HepG2 (cell line): Measurements from ENCODE around the gene TGM1. TPM values are rescaled to one million over a fixed set of nuclear protein-coding genes. Genes with fewer than 3 reads are reported as not detected.
A peak's percentile ranks its signal among the peaks of the same experiment; 100 is the strongest.

ENCODE experiments used
- BRD4 ChIP-seq: sonication (generic); formaldehyde crosslinking; IDR thresholded peaks from 2 replicates; pipeline ENCODE4 v1.4.0; 2020; ENCODE audit warnings: missing genetic modification reagents
- HMGXB4 ChIP-seq, 2 experiments: sonication (generic) in 1 of 2; formaldehyde crosslinking in 1 of 2; IDR thresholded peaks; 2 replicates each; pipeline versions ENCODE4 v1.4.0 to v1.6.1; 2018 to 2020; ENCODE audit warnings: missing genetic modification reagents in 2 of 2, borderline replicate concordance in 1 of 2, low read depth in 1 of 2, mild to moderate bottlenecking in 1 of 2, missing biosample characterization in 1 of 2
- PRDM10 ChIP-seq: sonication (generic); formaldehyde crosslinking; IDR thresholded peaks from 2 replicates; pipeline ENCODE4 v1.4.0; 2020; ENCODE audit warnings: low read depth, missing genetic modification reagents
- PTBP1 ChIP-seq: fragments of 200-400 bp; formaldehyde crosslinking; IDR thresholded peaks from 2 replicates; pipeline ENCODE4 v1.6.1; 2018; ENCODE audit warnings: low read length, low read depth; ENCODE audit not compliant: poor library complexity, severe bottlenecking
- SATB2 ChIP-seq: sonication (generic); formaldehyde crosslinking; IDR thresholded peaks from 2 replicates; pipeline ENCODE4 v1.5.0; 2020; ENCODE audit warnings: missing genetic modification reagents
- SRSF1 ChIP-seq: fragments of 200-400 bp; formaldehyde crosslinking; optimal IDR thresholded peaks from 2 replicates; pipeline ENCODE3; 2017; ENCODE audit warnings: mild to moderate bottlenecking, low read depth, low read length, moderate library complexity
- ZNF10 ChIP-seq: sonication (generic); formaldehyde crosslinking; IDR thresholded peaks from 2 replicates; pipeline ENCODE4 v1.4.0; 2020; ENCODE audit warnings: mild to moderate bottlenecking, low read depth, missing genetic modification reagents, borderline replicate concordance
- ZNF101 ChIP-seq: sonication (generic); formaldehyde crosslinking; IDR thresholded peaks from 2 replicates; pipeline ENCODE4 v1.4.0; 2020; ENCODE audit warnings: mild to moderate bottlenecking, low read depth, missing genetic modification reagents, borderline replicate concordance
- ZNF3 ChIP-seq: IDR thresholded peaks from 2 replicates; pipeline ENCODE4 v1.7.0; 2017; ENCODE audit warnings: inconsistent platforms
- ZNF343 ChIP-seq: sonication (generic); formaldehyde crosslinking; IDR thresholded peaks from 2 replicates; pipeline ENCODE4 v1.4.0; 2020; ENCODE audit warnings: mild to moderate bottlenecking, missing genetic modification reagents
- ZNF766 ChIP-seq: sonication (generic); formaldehyde crosslinking; IDR thresholded peaks from 2 replicates; pipeline ENCODE4 v1.5.0; 2020; ENCODE audit warnings: missing genetic modification reagents, borderline replicate concordance
- ZNF768 ChIP-seq: sonication (generic); formaldehyde crosslinking; IDR thresholded peaks from 2 replicates; pipeline ENCODE4 v1.4.0; 2020; ENCODE audit warnings: missing genetic modification reagents
- ZSCAN30 ChIP-seq: sonication (generic); formaldehyde crosslinking; IDR thresholded peaks from 2 replicates; pipeline ENCODE4 v1.5.0; 2020; ENCODE audit warnings: mild to moderate bottlenecking, missing genetic modification reagents
- polyA plus RNA-seq, 8 experiments: library from polyadenylated mRNA; depleted of rRNA in 3 of 8; stranded (reverse) in 7 of 8; unstranded in 1 of 8; fragments of >200 nt; fragmentation: Illumina TruSeq in 4 of 8; extraction: Trizol in 4 of 8; gene quantifications; 2 replicates each; pipeline versions ENCODE4 v1.2.1 to v1.2.3, GENCODE V29; 2011 to 2016; ENCODE audit warnings: low read depth in 4 of 8, missing spikeins in 1 of 8, mixed read lengths in 1 of 8; ENCODE audit not compliant: insufficient read depth in 1 of 8
- total RNA-seq, 5 experiments: library from RNA; depleted of rRNA; stranded (reverse); fragments of >200 nt; fragmentation: Illumina TruSeq; extraction: Trizol; gene quantifications; 2 replicates each; pipeline ENCODE4 v1.2.3, GENCODE V29; 2016; ENCODE audit warnings: low read depth in 1 of 5
- TF ChIP-seq, protein P1 (sequence below): sonication (generic); formaldehyde crosslinking; IDR thresholded peaks from 2 replicates; pipeline ENCODE4; 2020; ENCODE audit warnings: missing genetic modification reagents, mild to moderate bottlenecking, borderline replicate concordance
- TF ChIP-seq, protein P2 (sequence below): sonication (generic); formaldehyde crosslinking; IDR thresholded peaks from 2 replicates; pipeline ENCODE4 v1.4.0; 2020; ENCODE audit warnings: missing genetic modification reagents
- TF ChIP-seq, protein P3 (sequence below): sonication (generic); formaldehyde crosslinking; IDR thresholded peaks from 2 replicates; pipeline ENCODE4 v1.9.0; 2022; ENCODE audit warnings: low read depth, missing genetic modification reagents

Gene TGM1
- total and polyA plus RNA-seq, 2 of the 13 experiments (the other 11 are each of a cell fraction or from before 2014, with no cell fraction given): 3.2 to 10.6 TPM

- TF ChIP-seq ZNF101 (CRISPR knock-in tag): peak; percentile 90; the same call in 1 of the 2 replicates
- peak; percentile 100 for TF ChIP-seq BRD4 (CRISPR knock-in tag)
- TF ChIP-seq ZNF3 (CRISPR knock-in tag): no peak; the same call in 1 of the 2 replicates
- TF ChIP-seq, protein P1, sequence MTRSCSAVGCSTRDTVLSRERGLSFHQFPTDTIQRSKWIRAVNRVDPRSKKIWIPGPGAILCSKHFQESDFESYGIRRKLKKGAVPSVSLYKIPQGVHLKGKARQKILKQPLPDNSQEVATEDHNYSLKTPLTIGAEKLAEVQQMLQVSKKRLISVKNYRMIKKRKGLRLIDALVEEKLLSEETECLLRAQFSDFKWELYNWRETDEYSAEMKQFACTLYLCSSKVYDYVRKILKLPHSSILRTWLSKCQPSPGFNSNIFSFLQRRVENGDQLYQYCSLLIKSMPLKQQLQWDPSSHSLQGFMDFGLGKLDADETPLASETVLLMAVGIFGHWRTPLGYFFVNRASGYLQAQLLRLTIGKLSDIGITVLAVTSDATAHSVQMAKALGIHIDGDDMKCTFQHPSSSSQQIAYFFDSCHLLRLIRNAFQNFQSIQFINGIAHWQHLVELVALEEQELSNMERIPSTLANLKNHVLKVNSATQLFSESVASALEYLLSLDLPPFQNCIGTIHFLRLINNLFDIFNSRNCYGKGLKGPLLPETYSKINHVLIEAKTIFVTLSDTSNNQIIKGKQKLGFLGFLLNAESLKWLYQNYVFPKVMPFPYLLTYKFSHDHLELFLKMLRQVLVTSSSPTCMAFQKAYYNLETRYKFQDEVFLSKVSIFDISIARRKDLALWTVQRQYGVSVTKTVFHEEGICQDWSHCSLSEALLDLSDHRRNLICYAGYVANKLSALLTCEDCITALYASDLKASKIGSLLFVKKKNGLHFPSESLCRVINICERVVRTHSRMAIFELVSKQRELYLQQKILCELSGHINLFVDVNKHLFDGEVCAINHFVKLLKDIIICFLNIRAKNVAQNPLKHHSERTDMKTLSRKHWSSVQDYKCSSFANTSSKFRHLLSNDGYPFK: peak; percentile 94
- peak; percentile 92 for TF ChIP-seq ZNF768
- peak; percentile 98 for TF ChIP-seq SRSF1
- TF ChIP-seq ZNF766 (CRISPR knock-in tag): peak; percentile 99
- TF ChIP-seq PTBP1: no peak
- TF ChIP-seq ZNF343: peak; percentile 99
- peak; percentile 100 for TF ChIP-seq HMGXB4 (CRISPR knock-in tag; IDR thresholded peaks at IDR 0.05; ENCODE audit: borderline replicate concordance in 1 of 2, low read depth in 1 of 2)
- TF ChIP-seq, protein P2, sequence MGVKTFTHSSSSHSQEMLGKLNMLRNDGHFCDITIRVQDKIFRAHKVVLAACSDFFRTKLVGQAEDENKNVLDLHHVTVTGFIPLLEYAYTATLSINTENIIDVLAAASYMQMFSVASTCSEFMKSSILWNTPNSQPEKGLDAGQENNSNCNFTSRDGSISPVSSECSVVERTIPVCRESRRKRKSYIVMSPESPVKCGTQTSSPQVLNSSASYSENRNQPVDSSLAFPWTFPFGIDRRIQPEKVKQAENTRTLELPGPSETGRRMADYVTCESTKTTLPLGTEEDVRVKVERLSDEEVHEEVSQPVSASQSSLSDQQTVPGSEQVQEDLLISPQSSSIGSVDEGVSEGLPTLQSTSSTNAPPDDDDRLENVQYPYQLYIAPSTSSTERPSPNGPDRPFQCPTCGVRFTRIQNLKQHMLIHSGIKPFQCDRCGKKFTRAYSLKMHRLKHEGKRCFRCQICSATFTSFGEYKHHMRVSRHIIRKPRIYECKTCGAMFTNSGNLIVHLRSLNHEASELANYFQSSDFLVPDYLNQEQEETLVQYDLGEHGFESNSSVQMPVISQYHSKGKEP: peak; percentile 87
- peak; percentile 99 for TF ChIP-seq SATB2 (CRISPR knock-in tag)
- peak; percentile 74; the same call in 1 of the 2 replicates for TF ChIP-seq ZSCAN30 (CRISPR knock-in tag)
- TF ChIP-seq, protein P3, sequence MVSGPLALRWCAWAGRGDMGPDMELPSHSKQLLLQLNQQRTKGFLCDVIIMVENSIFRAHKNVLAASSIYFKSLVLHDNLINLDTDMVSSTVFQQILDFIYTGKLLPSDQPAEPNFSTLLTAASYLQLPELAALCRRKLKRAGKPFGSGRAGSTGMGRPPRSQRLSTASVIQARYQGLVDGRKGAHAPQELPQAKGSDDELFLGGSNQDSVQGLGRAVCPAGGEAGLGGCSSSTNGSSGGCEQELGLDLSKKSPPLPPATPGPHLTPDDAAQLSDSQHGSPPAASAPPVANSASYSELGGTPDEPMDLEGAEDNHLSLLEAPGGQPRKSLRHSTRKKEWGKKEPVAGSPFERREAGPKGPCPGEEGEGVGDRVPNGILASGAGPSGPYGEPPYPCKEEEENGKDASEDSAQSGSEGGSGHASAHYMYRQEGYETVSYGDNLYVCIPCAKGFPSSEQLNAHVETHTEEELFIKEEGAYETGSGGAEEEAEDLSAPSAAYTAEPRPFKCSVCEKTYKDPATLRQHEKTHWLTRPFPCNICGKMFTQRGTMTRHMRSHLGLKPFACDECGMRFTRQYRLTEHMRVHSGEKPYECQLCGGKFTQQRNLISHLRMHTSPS (CRISPR knock-in tag): peak; percentile 48; the same call in 1 of the 2 replicates
- peak; percentile 93 for TF ChIP-seq PRDM10 (CRISPR knock-in tag)
- TF ChIP-seq ZNF10 (CRISPR knock-in tag): peak; percentile 29; the same call in 1 of the 2 replicates
These were observed 8.3 kb upstream of the TGM1 start, which contains the start of gene RABGGTA (continued) for GRCh38 chr14:24271134-24271833.
